ENCODE measurements around the gene CHCHD6. TPM values are rescaled to one million over a fixed set of nuclear protein-coding genes. Genes with fewer than 3 reads are reported as not detected.

The CHCHD6 gene
- total and polyA plus RNA-seq, 12 donors = 5.2 to 27.0 (median 10.2) TPM

DNA sequence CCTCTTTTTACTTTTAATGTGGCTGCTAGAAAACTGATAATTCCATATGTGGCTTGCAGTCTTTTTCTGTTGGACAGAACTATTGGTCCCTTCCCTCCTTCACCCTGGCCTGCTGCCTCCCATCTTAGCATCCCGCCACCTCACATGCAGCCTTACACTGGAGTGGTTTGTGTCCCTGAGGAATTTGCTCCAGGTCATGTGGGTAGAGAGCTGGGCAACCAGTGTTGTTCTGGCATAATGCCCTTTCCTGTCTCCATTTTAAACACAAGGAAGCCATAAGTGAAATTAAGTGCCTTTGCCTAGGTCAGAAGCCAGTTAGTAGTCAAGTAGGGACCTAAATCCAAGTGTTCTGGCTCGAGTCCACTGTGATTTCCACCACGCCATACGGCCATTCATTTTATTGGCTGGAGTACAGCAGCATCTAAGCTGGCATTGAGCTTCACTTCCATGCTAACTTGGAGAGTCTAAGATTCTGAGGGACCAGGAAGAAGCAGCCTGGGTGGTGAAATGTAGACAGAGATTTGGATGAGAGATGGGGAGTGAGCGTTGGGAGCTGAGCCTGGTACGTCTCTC is 232.9 kb downstream of the CHCHD6 start:
- Histone ChIP-seq H3K9me3 (no peaks in the 10 kb centered on the region), H3K27ac (no peak overlapping the region), H3K4me3 (no peak overlapping the region), H3K36me3 (no peaks in the 10 kb centered on the region), H3K27me3 (peaks cover 0 to 3% (median 0%) of the 10 kb centered on the region in 7 donors), H3K4me1 (peaks cover 12 to 49% (median 42%) of the 10 kb centered on the region in 9 donors)
- DNase-seq (no peak), ATAC-seq (no peak)
- TF ChIP-seq, protein P1, sequence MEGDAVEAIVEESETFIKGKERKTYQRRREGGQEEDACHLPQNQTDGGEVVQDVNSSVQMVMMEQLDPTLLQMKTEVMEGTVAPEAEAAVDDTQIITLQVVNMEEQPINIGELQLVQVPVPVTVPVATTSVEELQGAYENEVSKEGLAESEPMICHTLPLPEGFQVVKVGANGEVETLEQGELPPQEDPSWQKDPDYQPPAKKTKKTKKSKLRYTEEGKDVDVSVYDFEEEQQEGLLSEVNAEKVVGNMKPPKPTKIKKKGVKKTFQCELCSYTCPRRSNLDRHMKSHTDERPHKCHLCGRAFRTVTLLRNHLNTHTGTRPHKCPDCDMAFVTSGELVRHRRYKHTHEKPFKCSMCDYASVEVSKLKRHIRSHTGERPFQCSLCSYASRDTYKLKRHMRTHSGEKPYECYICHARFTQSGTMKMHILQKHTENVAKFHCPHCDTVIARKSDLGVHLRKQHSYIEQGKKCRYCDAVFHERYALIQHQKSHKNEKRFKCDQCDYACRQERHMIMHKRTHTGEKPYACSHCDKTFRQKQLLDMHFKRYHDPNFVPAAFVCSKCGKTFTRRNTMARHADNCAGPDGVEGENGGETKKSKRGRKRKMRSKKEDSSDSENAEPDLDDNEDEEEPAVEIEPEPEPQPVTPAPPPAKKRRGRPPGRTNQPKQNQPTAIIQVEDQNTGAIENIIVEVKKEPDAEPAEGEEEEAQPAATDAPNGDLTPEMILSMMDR (IDR thresholded peaks at IDR 0.05) = no peak
- WGBS, 2 donors = 82% methylated on average over 6 of the region's 6 CpGs
- intact Hi-C loops (cut with DNase I) = no loop called here

DNA sequence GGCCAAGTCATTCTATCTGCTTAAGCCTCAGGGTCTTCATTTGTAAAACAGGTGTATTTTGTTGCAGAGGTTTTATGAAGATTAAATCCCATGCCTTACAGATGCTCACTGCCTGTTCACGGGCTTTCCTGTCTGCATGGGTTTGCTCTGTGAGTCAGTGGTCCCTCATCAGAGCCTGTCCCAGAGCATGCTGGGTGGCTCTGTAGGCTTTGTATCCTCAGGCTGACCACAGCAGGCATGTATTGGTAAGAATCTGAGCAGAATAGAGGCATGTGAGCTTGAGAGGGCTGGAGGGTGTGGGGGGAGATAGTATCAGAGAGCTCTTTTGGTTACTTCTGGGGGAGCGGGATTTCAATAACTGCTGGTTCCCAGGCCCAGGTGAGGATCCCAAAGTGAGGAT is 233.5 kb downstream of the CHCHD6 start:
- 94 to 95% methylated on average over 2 of the region's 2 CpGs for WGBS, 2 donors
- ATAC-seq (no peak), DNase-seq (no peak)
- peaks cover 0 to 2% (median 0%) of the 10 kb centered on the region in 7 donors for H3K27me3 ChIP-seq
- no peaks in the 10 kb centered on the region for H3K36me3 ChIP-seq
- TF ChIP-seq, protein P1 (IDR thresholded peaks at IDR 0.05) = no peak
- intact Hi-C loops (cut with DNase I) = no loop called here
- H3K4me3 ChIP-seq = no peak overlapping the region
- H3K27ac ChIP-seq = no peak overlapping the region
- no peaks in the 10 kb centered on the region for H3K9me3 ChIP-seq
- peaks cover 9 to 43% (median 36%) of the 10 kb centered on the region in 9 donors for H3K4me1 ChIP-seq

DNA sequence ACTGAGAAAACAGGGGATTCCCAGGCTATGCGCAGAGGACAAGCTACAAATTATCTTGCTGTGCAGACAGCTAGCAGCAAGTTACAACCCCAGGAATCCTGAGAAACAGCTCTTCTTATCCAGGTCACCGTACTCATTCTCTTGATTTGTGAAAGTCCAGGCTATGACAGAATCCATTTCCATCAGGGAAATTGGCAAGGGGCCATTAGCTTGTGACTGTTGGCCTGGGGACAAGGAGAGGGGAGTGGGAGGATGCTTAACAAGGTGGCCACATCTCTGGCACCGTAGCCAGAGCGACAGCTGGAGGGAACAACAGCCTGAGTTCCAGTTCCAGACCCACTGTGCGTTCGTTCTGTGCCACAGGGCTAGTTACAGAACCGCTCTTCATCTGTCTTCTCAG is 233.9 kb downstream of the CHCHD6 start:
- Histone ChIP-seq H3K9me3 (no peaks in the 10 kb centered on the region), H3K4me1 (peaks cover 6 to 38% (median 32%) of the 10 kb centered on the region in 9 donors), H3K36me3 (no peaks in the 10 kb centered on the region), H3K27ac (no peak overlapping the region), H3K4me3 (no peak overlapping the region), H3K27me3 (no peaks in the 10 kb centered on the region)
- intact Hi-C loops (cut with DNase I) = no loop called here
- DNase-seq (peak in 1 of 2 donors; percentile 59), ATAC-seq (peak in 7 of 8 donors; percentile 23 to 65 (median 52))
- WGBS, 2 donors = 24 to 35% methylated on average over 7 of the region's 7 CpGs
- TF ChIP-seq, protein P1 (IDR thresholded peaks at IDR 0.05) = no peak

DNA sequence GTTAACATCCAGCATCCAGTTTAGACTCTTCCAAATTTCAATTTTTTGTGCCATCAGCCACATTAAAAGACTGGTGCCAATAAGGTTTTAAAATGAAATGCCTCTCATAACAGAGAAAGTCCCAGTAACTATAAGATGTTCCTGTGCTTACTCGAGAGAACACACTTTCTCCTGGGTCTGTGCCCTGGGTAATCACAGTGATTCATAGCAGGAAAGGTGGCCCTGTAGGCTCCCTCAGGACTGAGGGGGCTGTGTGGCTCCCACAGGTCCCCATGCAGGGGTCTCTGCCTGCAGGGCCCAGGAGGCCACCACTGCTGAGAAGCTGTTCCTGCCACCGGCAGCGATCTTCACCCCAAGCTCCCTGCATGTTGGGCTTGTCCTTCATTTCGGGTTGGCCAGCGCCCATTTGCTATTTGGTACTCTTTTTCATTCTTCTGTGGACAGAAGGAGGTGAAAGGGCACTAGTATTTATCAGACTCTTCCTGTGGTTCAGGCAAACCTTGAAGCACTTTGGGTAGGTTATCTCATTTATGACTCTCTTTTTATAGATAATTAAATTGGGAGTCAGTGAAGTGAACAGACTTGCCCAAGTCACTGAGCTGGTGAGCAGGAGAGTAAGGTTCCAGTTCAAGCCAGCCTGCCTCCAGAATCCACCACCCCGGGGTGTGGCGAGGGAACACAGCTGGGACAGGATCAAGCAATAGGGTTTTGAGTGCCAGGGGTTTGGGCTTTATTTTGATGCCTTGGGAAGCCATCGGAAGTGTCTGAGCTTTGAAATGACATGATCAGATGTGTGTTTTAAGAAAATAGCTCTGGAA is 234.7 kb downstream of the CHCHD6 start:
- no peaks in the 10 kb centered on the region for H3K27me3 ChIP-seq
- WGBS, 2 donors = 74 to 75% methylated on average over 8 of the region's 8 CpGs
- peaks cover 6 to 36% (median 31%) of the 10 kb centered on the region in 9 donors for H3K4me1 ChIP-seq
- ATAC-seq = peak in 2 of 8 donors; percentile 32 to 45
- no peak for DNase-seq
- intact Hi-C loops (cut with DNase I) = no loop called here
- H3K36me3 ChIP-seq = no peaks in the 10 kb centered on the region
- TF ChIP-seq, protein P1 (IDR thresholded peaks at IDR 0.05) = no peak
- peak overlapping the region in 2 of 10 donors; percentile 0 to 15 for H3K27ac ChIP-seq
- no peak overlapping the region for H3K4me3 ChIP-seq
- H3K9me3 ChIP-seq = no peaks in the 10 kb centered on the region

Data from heart right ventricle (tissue), 16 donors.